A549 treated with AZD9567 at 1 μM for 4 hours (cell line): ENCODE data around the gene CDKN2B. TPM values are rescaled to one million over a fixed set of nuclear protein-coding genes. Genes with fewer than 3 reads are reported as not detected.

Experiments
- total RNA-seq: library from RNA; stranded (reverse); fragments of 200-300 nt; extraction: Qiagen RNA extraction; gene quantifications from 5 replicates; pipeline ENCODE4 v1.2.3, GENCODE V29; 2022; ENCODE audit not compliant: insufficient read depth

CDKN2B gene
- total RNA-seq: not detected in 5 replicates

GRCh38 chr9:22008717-22009505, at the start of gene CDKN2B:
CDKN2B (minus strand) TSS chr9:22009305; CDS start chr9:22008953, 352 bp downstream.

GRCh38 chr9:21994556-21995005, 14.5 kb downstream of the CDKN2B start, which contains the start of gene CDKN2B-AS1:
CDKN2B-AS1 (plus strand) TSS chr9:21994791.

GRCh38 chr9:21993893-21994555, 15.1 kb downstream of the CDKN2B start, which contains the start of gene CDKN2A:
CDKN2A (minus strand) TSS chr9:21994392.

Other genes with a start within 250 kb of the CDKN2B start
- gene MTAP, start 206.7 kb downstream of the CDKN2B start, total RNA-seq: 8.9 to 44.9 TPM (median 10.7 TPM) in 5 replicates
- gene CDKN2A, start 14.9 kb downstream of the CDKN2B start, total RNA-seq: not detected in 5 replicates
- not detected in 5 replicates for gene CDKN2B-AS1, start 14.5 kb downstream of the CDKN2B start, total RNA-seq